Mesendoderm (in vitro differentiated cells): ENCODE measurements around the gene BGLAP.

Experiments used
- DNase-seq: peaks from one replicate; pipeline ENCODE4 v3.0.0; 2013
- H2AK5ac ChIP-seq: 2 replicates; pipeline ENCODE4 v1.6.1; 2013; ENCODE audit warnings: low read length, inconsistent platforms
- H2BK120ac ChIP-seq: 2 replicates; pipeline ENCODE4 v1.6.1; 2013; ENCODE audit warnings: low read depth, mild to moderate bottlenecking, low read length, moderate library complexity, mixed read lengths
- H2BK15ac ChIP-seq: replicated peaks from 2 replicates; pipeline ENCODE4 v1.6.1; 2013; ENCODE audit warnings: low read depth, mild to moderate bottlenecking, moderate library complexity
- H2BK5ac ChIP-seq: 2 replicates; pipeline ENCODE4 v1.6.1; 2013; ENCODE audit warnings: low read length, inconsistent platforms
- H3K18ac ChIP-seq: 2 replicates; pipeline ENCODE4 v1.6.1; 2013; ENCODE audit warnings: mild to moderate bottlenecking, low read length, mixed read lengths
- H3K23ac ChIP-seq: one replicate; pipeline ENCODE4 v1.6.1; 2013; ENCODE audit warnings: low read length
- H3K27ac ChIP-seq: 2 replicates; pipeline ENCODE4 v1.5.1; 2013; ENCODE audit warnings: low read depth, mild to moderate bottlenecking, inconsistent platforms, low read length, moderate library complexity
- H3K27me3 ChIP-seq: 2 replicates; pipeline ENCODE4 v1.6.1; 2013; ENCODE audit warnings: low read length, control low read depth, mild to moderate bottlenecking, inconsistent platforms; ENCODE audit not compliant: insufficient read depth, poor library complexity
- H3K36me3 ChIP-seq: 2 replicates; pipeline ENCODE4 v1.6.1; 2013; ENCODE audit warnings: low read length, inconsistent platforms; ENCODE audit not compliant: control insufficient read depth, insufficient read depth
- H3K4ac ChIP-seq: one replicate; pipeline ENCODE4 v1.6.1; 2013; ENCODE audit warnings: low read depth, mild to moderate bottlenecking, low read length, moderate library complexity
- H3K4me1 ChIP-seq: 2 replicates; pipeline ENCODE4 v1.6.1; 2013; ENCODE audit warnings: low read depth, low read length, inconsistent platforms; ENCODE audit not compliant: control insufficient read depth
- H3K4me2 ChIP-seq: 2 replicates; pipeline ENCODE4 v1.6.1; 2013; ENCODE audit warnings: low read length
- H3K4me3 ChIP-seq: 2 replicates; pipeline ENCODE4 v1.5.1; 2013; ENCODE audit warnings: mild to moderate bottlenecking, low read length
- H3K56ac ChIP-seq: one replicate; pipeline ENCODE4 v1.6.1; 2013; ENCODE audit warnings: low read length
- H3K79me1 ChIP-seq: 2 replicates; pipeline ENCODE4 v1.6.1; 2013; ENCODE audit warnings: low read length, inconsistent platforms
- H3K79me2 ChIP-seq: 2 replicates; pipeline ENCODE4 v1.6.1; 2013; ENCODE audit warnings: mild to moderate bottlenecking, low read length; ENCODE audit not compliant: control insufficient read depth, insufficient read depth
- H3K9ac ChIP-seq: 2 replicates; pipeline ENCODE4 v1.6.1; 2013; ENCODE audit warnings: low read length, inconsistent platforms
- H4K5ac ChIP-seq: one replicate; pipeline ENCODE4 v1.6.1; 2013; ENCODE audit warnings: low read length
- H4K8ac ChIP-seq: one replicate; pipeline ENCODE4 v1.6.1; 2013; ENCODE audit warnings: low read depth, mild to moderate bottlenecking, control low read depth, low read length, moderate library complexity
- WGBS: extraction: QIAGEN DNeasy Blood & Tissue Kit; methylation state at CpG from one replicate; pipeline ENCODE4 v1.1.7; 2013; ENCODE audit warnings: low lambda C conversion rate, missing lambda C conversion rate; ENCODE audit not compliant: insufficient coverage; ENCODE audit errors: extremely low coverage; 5-methylcytosine and 5-hydroxymethylcytosine counted together

Gene BGLAP

GRCh38 chr1:156196445-156196844, 45.5 kb upstream of the BGLAP start:
- H2BK5ac ChIP-seq, result no peak overlapping the region
- no peaks in the 10 kb centered on the region for H3K27me3 ChIP-seq
- no peak overlapping the region for H2AK5ac ChIP-seq
- no peak overlapping the region for H4K5ac ChIP-seq
- H3K4ac ChIP-seq, result no peak overlapping the region
- H2BK120ac ChIP-seq, result no peak overlapping the region
- H2BK15ac ChIP-seq, result no peak overlapping the region
- H3K56ac ChIP-seq, result peak overlapping the region; percentile 56
- peaks cover 10% of the 10 kb centered on the region for H3K36me3 ChIP-seq
- no peak overlapping the region for H3K4me2 ChIP-seq
- peaks cover 37% of the 10 kb centered on the region for H3K79me2 ChIP-seq
- no peak for DNase-seq
- H4K8ac ChIP-seq, result no peak overlapping the region
- H3K18ac ChIP-seq, result no peak overlapping the region
- no CpG with 5 or more reads among the region's 2 CpGs for WGBS
- no peak overlapping the region for H3K23ac ChIP-seq
- H3K9ac ChIP-seq, result no peak overlapping the region
- peaks cover 43% of the 10 kb centered on the region for H3K79me1 ChIP-seq
- no peak overlapping the region for H3K4me3 ChIP-seq
- no peak overlapping the region for H3K27ac ChIP-seq
- H3K4me1 ChIP-seq, result peaks cover 3% of the 10 kb centered on the region

- no peak overlapping the region for H3K4me2 ChIP-seq
- no peak overlapping the region for H3K9ac ChIP-seq
- no peak overlapping the region for H3K18ac ChIP-seq
- H3K36me3 ChIP-seq, result peaks cover 15% of the 10 kb centered on the region
- H3K27me3 ChIP-seq, result no peaks in the 10 kb centered on the region
- H4K8ac ChIP-seq, result no peak overlapping the region
- H3K4me3 ChIP-seq, result no peak overlapping the region
- no peak overlapping the region for H3K4ac ChIP-seq
- H3K56ac ChIP-seq, result peak overlapping the region; percentile 7
- H3K23ac ChIP-seq, result no peak overlapping the region
- H2BK15ac ChIP-seq, result no peak overlapping the region
- H3K27ac ChIP-seq, result no peak overlapping the region
- WGBS, result no CpG with 5 or more reads among the region's 5 CpGs
- H3K4me1 ChIP-seq, result peaks cover 3% of the 10 kb centered on the region
- H2BK5ac ChIP-seq, result no peak overlapping the region
- H3K79me2 ChIP-seq, result peaks cover 41% of the 10 kb centered on the region
- H4K5ac ChIP-seq, result no peak overlapping the region
- no peak overlapping the region for H2AK5ac ChIP-seq
- no peak for DNase-seq
- peaks cover 53% of the 10 kb centered on the region for H3K79me1 ChIP-seq
- H2BK120ac ChIP-seq, result no peak overlapping the region
Observed at GRCh38 chr1:156198831-156199349, 43.1 kb upstream of the BGLAP start.

GRCh38 chr1:156200044-156200443, 41.9 kb upstream of the BGLAP start:
- H3K18ac ChIP-seq, result no peak overlapping the region
- H2BK5ac ChIP-seq, result no peak overlapping the region
- H3K79me1 ChIP-seq, result peaks cover 46% of the 10 kb centered on the region
- H3K79me2 ChIP-seq, result peaks cover 32% of the 10 kb centered on the region
- H3K27ac ChIP-seq, result no peak overlapping the region
- H2BK120ac ChIP-seq, result no peak overlapping the region
- H3K4me1 ChIP-seq, result no peaks in the 10 kb centered on the region
- no peak overlapping the region for H2AK5ac ChIP-seq
- no peak for DNase-seq
- peaks cover 15% of the 10 kb centered on the region for H3K36me3 ChIP-seq
- no CpG with 5 or more reads among the region's 8 CpGs for WGBS
- no peak overlapping the region for H3K4me3 ChIP-seq
- no peak overlapping the region for H3K56ac ChIP-seq
- H3K23ac ChIP-seq, result no peak overlapping the region
- no peak overlapping the region for H3K4me2 ChIP-seq
- no peak overlapping the region for H2BK15ac ChIP-seq
- H3K9ac ChIP-seq, result no peak overlapping the region
- H4K5ac ChIP-seq, result no peak overlapping the region
- H4K8ac ChIP-seq, result no peak overlapping the region
- no peak overlapping the region for H3K4ac ChIP-seq
- H3K27me3 ChIP-seq, result no peaks in the 10 kb centered on the region

- H3K9ac ChIP-seq, result no peak overlapping the region
- H3K27me3 ChIP-seq, result no peaks in the 10 kb centered on the region
- H2BK120ac ChIP-seq, result no peak overlapping the region
- H2AK5ac ChIP-seq, result no peak overlapping the region
- peaks cover 27% of the 10 kb centered on the region for H3K79me1 ChIP-seq
- H4K8ac ChIP-seq, result no peak overlapping the region
- no peak overlapping the region for H3K27ac ChIP-seq
- H3K36me3 ChIP-seq, result peaks cover 12% of the 10 kb centered on the region
- no peak overlapping the region for H2BK5ac ChIP-seq
- no peak overlapping the region for H3K23ac ChIP-seq
- no peak overlapping the region for H3K18ac ChIP-seq
- H4K5ac ChIP-seq, result no peak overlapping the region
- H2BK15ac ChIP-seq, result no peak overlapping the region
- H3K4me1 ChIP-seq, result no peaks in the 10 kb centered on the region
- no peak overlapping the region for H3K4me3 ChIP-seq
- no peak overlapping the region for H3K56ac ChIP-seq
- H3K79me2 ChIP-seq, result peaks cover 8% of the 10 kb centered on the region
- H3K4ac ChIP-seq, result no peak overlapping the region
- DNase-seq, result no peak
- no peak overlapping the region for H3K4me2 ChIP-seq
Observed at GRCh38 chr1:156203331-156203730, 38.7 kb upstream of the BGLAP start.

- no peak overlapping the region for H3K4ac ChIP-seq
- no peak overlapping the region for H3K9ac ChIP-seq
- no peak for DNase-seq
- H3K18ac ChIP-seq, result no peak overlapping the region
- H3K27me3 ChIP-seq, result no peaks in the 10 kb centered on the region
- H3K79me2 ChIP-seq, result peaks cover 4% of the 10 kb centered on the region
- H3K79me1 ChIP-seq, result peaks cover 16% of the 10 kb centered on the region
- H3K4me3 ChIP-seq, result no peak overlapping the region
- no peak overlapping the region for H3K27ac ChIP-seq
- H4K8ac ChIP-seq, result no peak overlapping the region
- no peak overlapping the region for H2BK15ac ChIP-seq
- no peak overlapping the region for H3K4me2 ChIP-seq
- peaks cover 11% of the 10 kb centered on the region for H3K36me3 ChIP-seq
- H2BK120ac ChIP-seq, result no peak overlapping the region
- H2BK5ac ChIP-seq, result no peak overlapping the region
- no peak overlapping the region for H2AK5ac ChIP-seq
- H3K23ac ChIP-seq, result no peak overlapping the region
- WGBS, result no CpG with 5 or more reads among the region's 3 CpGs
- no peaks in the 10 kb centered on the region for H3K4me1 ChIP-seq
- H3K56ac ChIP-seq, result peak overlapping the region; percentile 15
- H4K5ac ChIP-seq, result no peak overlapping the region
Observed at GRCh38 chr1:156204686-156205085, 37.3 kb upstream of the BGLAP start.

- no peak overlapping the region for H3K4me3 ChIP-seq
- no peak overlapping the region for H3K9ac ChIP-seq
- H3K27me3 ChIP-seq, result no peaks in the 10 kb centered on the region
- H3K23ac ChIP-seq, result no peak overlapping the region
- H2BK120ac ChIP-seq, result no peak overlapping the region
- H3K56ac ChIP-seq, result no peak overlapping the region
- H3K18ac ChIP-seq, result no peak overlapping the region
- H4K8ac ChIP-seq, result no peak overlapping the region
- H2AK5ac ChIP-seq, result no peak overlapping the region
- no peak overlapping the region for H3K27ac ChIP-seq
- H3K79me2 ChIP-seq, result peaks cover 7% of the 10 kb centered on the region
- H3K36me3 ChIP-seq, result peaks cover 5% of the 10 kb centered on the region
- no peak overlapping the region for H3K4me2 ChIP-seq
- no peak for DNase-seq
- no peak overlapping the region for H3K4ac ChIP-seq
- H4K5ac ChIP-seq, result no peak overlapping the region
- H3K4me1 ChIP-seq, result peaks cover 3% of the 10 kb centered on the region
- no CpG with 5 or more reads among the region's 3 CpGs for WGBS
- peaks cover 4% of the 10 kb centered on the region for H3K79me1 ChIP-seq
- H2BK5ac ChIP-seq, result no peak overlapping the region
- H2BK15ac ChIP-seq, result no peak overlapping the region
Observed at GRCh38 chr1:156211243-156211642, 30.7 kb upstream of the BGLAP start.
